ENCODE data around the gene RAB29.

Gene RAB29

GRCh38 chr1:205785446-205785845 lies 10.2 kb upstream of the RAB29 start:
- Mint-ChIP-seq H3K27ac (no peak overlapping the region), H3K27me3 (no peaks in the 10 kb centered on the region), H3K4me1 (peaks cover 4% of the 10 kb centered on the region), H3K36me3 (ENCODE audit: low read depth) (peaks cover 3% of the 10 kb centered on the region), H3K9me3 (no peaks in the 10 kb centered on the region), H3K4me3 (no peak overlapping the region)
- ATAC-seq = no peak
- no peak for DNase-seq

- Mint-ChIP-seq H3K27me3 (no peaks in the 10 kb centered on the region), H3K4me1 (peaks cover 4% of the 10 kb centered on the region), H3K36me3 (ENCODE audit: low read depth) (no peaks in the 10 kb centered on the region), H3K27ac (no peak overlapping the region), H3K9me3 (no peaks in the 10 kb centered on the region), H3K4me3 (no peak overlapping the region)
- ATAC-seq (no peak), DNase-seq (no peak)
These were observed 8.6 kb upstream of the RAB29 start for GRCh38 chr1:205783904-205784303.

GRCh38 chr1:205783433-205783795 lies 8.1 kb upstream of the RAB29 start:
- Mint-ChIP-seq H3K27ac (no peak overlapping the region), H3K36me3 (ENCODE audit: low read depth) (no peaks in the 10 kb centered on the region), H3K9me3 (no peaks in the 10 kb centered on the region), H3K4me1 (peaks cover 4% of the 10 kb centered on the region), H3K4me3 (no peak overlapping the region), H3K27me3 (no peaks in the 10 kb centered on the region)
- ATAC-seq = no peak
- DNase-seq = no peak

GRCh38 chr1:205782627-205783432 lies 7.5 kb upstream of the RAB29 start:
- no peak for ATAC-seq
- no peak overlapping the region for H3K4me3 Mint-ChIP-seq

GRCh38 chr1:205780335-205780734 lies 5.1 kb upstream of the RAB29 start:
- no peaks in the 10 kb centered on the region for H3K36me3 Mint-ChIP-seq (ENCODE audit: low read depth)
- H3K9me3 Mint-ChIP-seq = no peaks in the 10 kb centered on the region
- peaks cover 16% of the 10 kb centered on the region for H3K4me1 Mint-ChIP-seq
- H3K27ac Mint-ChIP-seq = no peak overlapping the region
- ATAC-seq (no peak), DNase-seq (no peak)
- H3K4me3 Mint-ChIP-seq = no peak overlapping the region
- H3K27me3 Mint-ChIP-seq = no peaks in the 10 kb centered on the region

More at GRCh38 chr1:205782627-205783432, 7.5 kb upstream of the RAB29 start:
- no peak for DNase-seq
- no peak overlapping the region for H3K27ac Mint-ChIP-seq
- H3K36me3 Mint-ChIP-seq (ENCODE audit: low read depth) = no peaks in the 10 kb centered on the region
- peaks cover 4% of the 10 kb centered on the region for H3K4me1 Mint-ChIP-seq
- H3K9me3 Mint-ChIP-seq = no peaks in the 10 kb centered on the region
- no peaks in the 10 kb centered on the region for H3K27me3 Mint-ChIP-seq

- Mint-ChIP-seq H3K4me3 (no peak overlapping the region), H3K4me1 (peaks cover 34% of the 10 kb centered on the region), H3K27ac (no peak overlapping the region), H3K9me3 (no peaks in the 10 kb centered on the region), H3K27me3 (no peaks in the 10 kb centered on the region), H3K36me3 (ENCODE audit: low read depth) (no peaks in the 10 kb centered on the region)
- DNase-seq (no peak), ATAC-seq (no peak)
These were observed 2.7 kb upstream of the RAB29 start for GRCh38 chr1:205777994-205778393.

- ATAC-seq = no peak
- DNase-seq = no peak
- Mint-ChIP-seq H3K4me3 (peak overlapping the region; percentile 90), H3K36me3 (ENCODE audit: low read depth) (peaks cover 6% of the 10 kb centered on the region), H3K4me1 (peaks cover 52% of the 10 kb centered on the region), H3K27ac (peak overlapping the region; percentile 97), H3K9me3 (no peaks in the 10 kb centered on the region), H3K27me3 (no peaks in the 10 kb centered on the region)
These were observed 405 bp upstream of the RAB29 start for GRCh38 chr1:205775717-205776056.

GRCh38 chr1:205774198-205775014 lies 876 bp downstream of the RAB29 start:
- H3K4me1 Mint-ChIP-seq = peaks cover 55% of the 10 kb centered on the region
- ATAC-seq (peak; percentile 33), DNase-seq (peak; percentile 49)
- H3K36me3 Mint-ChIP-seq (ENCODE audit: low read depth) = peaks cover 17% of the 10 kb centered on the region
- no peaks in the 10 kb centered on the region for H3K9me3 Mint-ChIP-seq
- H3K4me3 Mint-ChIP-seq = peak overlapping the region; percentile 90
- H3K27me3 Mint-ChIP-seq = no peaks in the 10 kb centered on the region
- peak overlapping the region; percentile 97 for H3K27ac Mint-ChIP-seq

- DNase-seq (no peak), ATAC-seq (peak; percentile 63)
- Mint-ChIP-seq H3K4me1 (peaks cover 58% of the 10 kb centered on the region), H3K27me3 (no peaks in the 10 kb centered on the region), H3K9me3 (no peaks in the 10 kb centered on the region), H3K36me3 (ENCODE audit: low read depth) (peaks cover 23% of the 10 kb centered on the region), H3K4me3 (peak overlapping the region; percentile 90), H3K27ac (peak overlapping the region; percentile 97)
These were observed 2.7 kb downstream of the RAB29 start for GRCh38 chr1:205772607-205773032.

GRCh38 chr1:205770618-205771017 lies 4.7 kb downstream of the RAB29 start:
- Mint-ChIP-seq H3K36me3 (ENCODE audit: low read depth) (peaks cover 27% of the 10 kb centered on the region), H3K27ac (peak overlapping the region; percentile 37)
- ATAC-seq = no peak

GRCh38 chr1:205769641-205770365 lies 5.5 kb downstream of the RAB29 start:
- H3K9me3 Mint-ChIP-seq = no peaks in the 10 kb centered on the region

More at GRCh38 chr1:205770618-205771017, 4.7 kb downstream of the RAB29 start:
- no peak for DNase-seq
- H3K4me1 Mint-ChIP-seq = peaks cover 55% of the 10 kb centered on the region
- no peaks in the 10 kb centered on the region for H3K27me3 Mint-ChIP-seq
- H3K4me3 Mint-ChIP-seq = no peak overlapping the region
- H3K9me3 Mint-ChIP-seq = no peaks in the 10 kb centered on the region

GRCh38 chr1:205767248-205767647 lies 8.0 kb downstream of the RAB29 start:
- Mint-ChIP-seq H3K4me1 (peaks cover 36% of the 10 kb centered on the region), H3K27me3 (no peaks in the 10 kb centered on the region), H3K27ac (no peak overlapping the region), H3K36me3 (ENCODE audit: low read depth) (peaks cover 26% of the 10 kb centered on the region), H3K9me3 (no peaks in the 10 kb centered on the region), H3K4me3 (no peak overlapping the region)
- DNase-seq (no peak), ATAC-seq (no peak)

More at GRCh38 chr1:205769641-205770365, 5.5 kb downstream of the RAB29 start:
- Mint-ChIP-seq H3K4me1 (peaks cover 49% of the 10 kb centered on the region), H3K4me3 (no peak overlapping the region), H3K27ac (no peak overlapping the region), H3K36me3 (ENCODE audit: low read depth) (peaks cover 27% of the 10 kb centered on the region), H3K27me3 (no peaks in the 10 kb centered on the region)
- DNase-seq = no peak
- no peak for ATAC-seq

- H3K4me3 Mint-ChIP-seq = no peak overlapping the region
- no peaks in the 10 kb centered on the region for H3K27me3 Mint-ChIP-seq
- H3K9me3 Mint-ChIP-seq = no peaks in the 10 kb centered on the region
- peaks cover 29% of the 10 kb centered on the region for H3K4me1 Mint-ChIP-seq
- peak overlapping the region; percentile 42 for H3K27ac Mint-ChIP-seq
- H3K36me3 Mint-ChIP-seq (ENCODE audit: low read depth) = peaks cover 23% of the 10 kb centered on the region
- ATAC-seq (no peak), DNase-seq (no peak)
These were observed 8.7 kb downstream of the RAB29 start for GRCh38 chr1:205766570-205766969.

- Mint-ChIP-seq H3K9me3 (no peaks in the 10 kb centered on the region), H3K36me3 (ENCODE audit: low read depth) (peaks cover 23% of the 10 kb centered on the region), H3K27me3 (no peaks in the 10 kb centered on the region), H3K4me3 (no peak overlapping the region), H3K4me1 (peaks cover 24% of the 10 kb centered on the region), H3K27ac (peak overlapping the region; percentile 42)
- ATAC-seq (peak; percentile 63), DNase-seq (no peak)
These were observed 9.2 kb downstream of the RAB29 start for GRCh38 chr1:205766038-205766437.

All from activated naive CD8-positive, alpha-beta T cell treated with anti-CD3 and anti-CD28 coated beads, Interleukin-2, amount 50 U/mL, for 24 hours (primary cell).